Measurements from ENCODE around the gene TCHP. TPM values are rescaled to one million over a fixed set of nuclear protein-coding genes. Genes with fewer than 3 reads are reported as not detected.
A peak's percentile ranks its signal among the peaks of the same experiment; 100 is the strongest.

TCHP gene, protein sequence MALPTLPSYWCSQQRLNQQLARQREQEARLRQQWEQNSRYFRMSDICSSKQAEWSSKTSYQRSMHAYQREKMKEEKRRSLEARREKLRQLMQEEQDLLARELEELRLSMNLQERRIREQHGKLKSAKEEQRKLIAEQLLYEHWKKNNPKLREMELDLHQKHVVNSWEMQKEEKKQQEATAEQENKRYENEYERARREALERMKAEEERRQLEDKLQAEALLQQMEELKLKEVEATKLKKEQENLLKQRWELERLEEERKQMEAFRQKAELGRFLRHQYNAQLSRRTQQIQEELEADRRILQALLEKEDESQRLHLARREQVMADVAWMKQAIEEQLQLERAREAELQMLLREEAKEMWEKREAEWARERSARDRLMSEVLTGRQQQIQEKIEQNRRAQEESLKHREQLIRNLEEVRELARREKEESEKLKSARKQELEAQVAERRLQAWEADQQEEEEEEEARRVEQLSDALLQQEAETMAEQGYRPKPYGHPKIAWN
- total RNA-seq (2014; rRNA removed; shearing (Covaris generic)) (2.4 and 3.1 TPM in 2 replicates), polyA plus RNA-seq (2016; fragmentation: Nextera tagmentation; extraction: Ambion mirVana) (6.2 and 7.4 TPM in 2 replicates)
- long read RNA-seq, partial matches to known transcripts, result 5 of 10 reads
- long read RNA-seq, other reads (novel, unspliced or antisense), result 4 of 10 reads

DNA sequence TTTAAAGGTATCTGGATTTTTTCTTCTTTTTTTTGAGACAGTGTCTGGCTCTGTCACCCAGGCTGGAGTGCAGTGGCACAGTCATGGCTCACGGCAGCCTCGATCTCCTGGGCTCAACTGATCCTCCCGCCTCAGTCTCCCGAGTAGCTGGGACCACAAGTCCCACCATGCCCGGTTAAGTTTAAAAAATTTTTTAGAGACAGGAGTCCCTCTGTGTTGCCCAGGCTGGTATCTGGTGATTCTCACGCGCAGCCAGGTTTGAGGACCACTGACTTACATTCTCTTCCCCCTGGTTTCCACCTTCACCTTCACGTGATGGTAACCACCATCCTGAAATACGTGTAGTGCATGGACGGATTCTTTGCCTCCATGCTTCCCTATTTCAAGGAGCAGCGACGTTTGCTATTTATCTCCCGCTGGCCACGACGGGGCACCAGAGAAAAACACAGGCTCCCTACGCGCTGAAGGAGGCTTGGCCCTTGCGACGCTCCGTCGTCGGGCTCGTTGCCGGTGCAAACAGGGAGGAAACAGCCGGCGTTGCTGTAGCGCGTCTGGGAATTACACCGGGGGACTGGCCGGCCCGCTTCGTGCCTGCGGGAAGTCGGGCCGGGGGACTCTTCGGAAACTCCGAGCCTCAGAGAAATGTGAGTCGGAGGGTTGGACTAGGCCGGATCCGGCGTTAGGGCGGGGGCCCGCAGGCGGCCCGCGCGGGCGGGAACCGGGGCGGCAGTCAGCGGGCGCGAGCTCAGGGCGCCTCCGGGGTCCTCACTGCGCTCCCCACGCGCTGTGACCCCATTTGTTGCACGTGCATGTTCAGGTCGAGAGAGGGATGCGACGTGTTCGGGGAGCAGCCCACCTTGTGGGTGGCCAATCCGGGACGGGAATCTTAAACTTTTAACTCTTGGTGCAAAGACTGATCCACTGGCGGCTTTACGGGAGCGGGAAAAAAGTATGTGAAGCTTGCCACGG lies at the start of gene TCHP:
Gene TCHP (plus strand): TSS at position 492 of the 969 bp plus-strand sequence. CDS start 2,753 bp downstream, outside the sequence.
- no peaks in the 10 kb centered on the region; the same call in 2 of the 3 replicates for H3K9me3 Mint-ChIP-seq
- no peak within 1 kb of the TSS for H3K27ac Mint-ChIP-seq
- Histone ChIP-seq H2AFZ (peak within 1 kb of the TSS; percentile 70), H3K36me3 (ENCODE audit: insufficient read depth) (no peaks in the 10 kb centered on the region; the same call in 1 of the 2 replicates), H3K4me3 (peak within 1 kb of the TSS; percentile 81), H4K20me1 (replicated peaks; ENCODE audit: insufficient read depth) (peaks cover 18% of the 10 kb centered on the region), H3K4me1 (ENCODE audit: insufficient read depth) (peaks cover 11% of the 10 kb centered on the region), H3K79me2 (replicated peaks; ENCODE audit: insufficient read depth) (no peaks in the 10 kb centered on the region), H3K27ac (ENCODE audit: low read depth) (no peak within 1 kb of the TSS), H3K4me2 (peak within 1 kb of the TSS; percentile 86), H3F3A (replicated peaks; ENCODE audit: low read depth) (no peaks in the 10 kb centered on the region; the same call in 1 of the 2 replicates), H3K9me2 (ENCODE audit: insufficient read depth) (no peaks in the 10 kb centered on the region), H3K27me3 (ENCODE audit: insufficient read depth) (peaks cover 97% of the 10 kb centered on the region)
- TF ChIP-seq EZH2phosphoT487 (IDR thresholded peaks at IDR 0.05; ENCODE audit: unreplicated experiment) (no peak), EZH2 (IDR thresholded peaks at IDR 0.05; ENCODE audit: low read depth, unreplicated experiment) (peak; percentile 63), ZNF462 (CRISPR knock-in tag; IDR thresholded peaks at IDR 0.05) (no peak), REST (IDR thresholded peaks at IDR 0.05; ENCODE audit: unreplicated experiment) (peak; percentile 4), CTCF (conservative IDR thresholded peaks at IDR 0.05; ENCODE audit: low read depth in 2 of 2) (peak in 1 of 2 experiments; percentile 30; a peak in 2 of 4 replicates), POLR2AphosphoS5 (IDR thresholded peaks at IDR 0.05; ENCODE audit: low read depth) (peak; percentile 50; the same call in 1 of the 2 replicates), STAT1 (IDR thresholded peaks at IDR 0.05; ENCODE audit: unreplicated experiment) (no peak)
- TF ChIP-seq, protein P1, sequence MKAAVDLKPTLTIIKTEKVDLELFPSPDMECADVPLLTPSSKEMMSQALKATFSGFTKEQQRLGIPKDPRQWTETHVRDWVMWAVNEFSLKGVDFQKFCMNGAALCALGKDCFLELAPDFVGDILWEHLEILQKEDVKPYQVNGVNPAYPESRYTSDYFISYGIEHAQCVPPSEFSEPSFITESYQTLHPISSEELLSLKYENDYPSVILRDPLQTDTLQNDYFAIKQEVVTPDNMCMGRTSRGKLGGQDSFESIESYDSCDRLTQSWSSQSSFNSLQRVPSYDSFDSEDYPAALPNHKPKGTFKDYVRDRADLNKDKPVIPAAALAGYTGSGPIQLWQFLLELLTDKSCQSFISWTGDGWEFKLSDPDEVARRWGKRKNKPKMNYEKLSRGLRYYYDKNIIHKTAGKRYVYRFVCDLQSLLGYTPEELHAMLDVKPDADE (IDR thresholded peaks at IDR 0.05), result peak; percentile 10; the same call in 1 of the 2 replicates
- H3K27me3 Mint-ChIP-seq (ENCODE audit: insufficient read depth, low read depth, poor library complexity), result peaks cover 94% of the 10 kb centered on the region
- H3K36me3 Mint-ChIP-seq (ENCODE audit: low read depth), result peaks cover 21% of the 10 kb centered on the region
- peak; percentile 73 for ATAC-seq
- peak; percentile 89 for DNase-seq (ENCODE audit: low spot score)
- peaks cover 26% of the 10 kb centered on the region for H3K4me1 Mint-ChIP-seq
- H3K4me3 Mint-ChIP-seq, result peak within 1 kb of the TSS; percentile 83
